Activated CD8-positive, alpha-beta memory T cell treated with anti-CD3 and anti-CD28 coated beads, Interleukin-2, amount 50 U/mL, for 24 hours (primary cell): ENCODE results near the gene GTF2F1.
"Not testable (repeated sequence)": the region's sequence is repeated elsewhere in the genome, so short reads cannot be mapped to it uniquely, and the experiment has no call there.

Experiments
- DNase-seq: peaks from one replicate; pipeline ENCODE4 v3.0.0-alpha.2; 2020; ENCODE audit errors: extremely low read depth

Gene GTF2F1

GRCh38 chr19:6355321-6356040 is 37.5 kb downstream of the GTF2F1 start:
- not testable (repeated sequence) for DNase-seq

- DNase-seq: no peak
Observed at GRCh38 chr19:6354098-6354674, 38.8 kb downstream of the GTF2F1 start.

- DNase-seq: no peak
Observed at GRCh38 chr19:6352381-6353165, 40.4 kb downstream of the GTF2F1 start.

GRCh38 chr19:6350688-6351087 is 42.3 kb downstream of the GTF2F1 start:
- DNase-seq: no peak

- DNase-seq: not testable (repeated sequence)
Observed at GRCh38 chr19:6349271-6349670, 43.7 kb downstream of the GTF2F1 start.

GRCh38 chr19:6343462-6343861 is 49.5 kb downstream of the GTF2F1 start:
- no peak for DNase-seq

- no peak for DNase-seq
Observed at GRCh38 chr19:6340493-6341201, 52.3 kb downstream of the GTF2F1 start.

GRCh38 chr19:6334490-6335285 is 58.3 kb downstream of the GTF2F1 start:
- DNase-seq: no peak

- DNase-seq: no peak
Observed at GRCh38 chr19:6333439-6333838, 59.5 kb downstream of the GTF2F1 start, which contains the start of gene ACER1. TSS of gene ACER1 (minus strand) at chr19:6333612. CDS start at chr19:6333551, 61 bp downstream.
